ENCODE results near the gene CDHR3. TPM values are rescaled to one million over a fixed set of nuclear protein-coding genes. Genes with fewer than 3 reads are reported as not detected.

Gene CDHR3
- total RNA-seq, 1 donor from 2014 or later, result 1.4 TPM

- no peak for DNase-seq (ENCODE audit: low spot score)
- Histone ChIP-seq H4K20me1 (ENCODE audit: low read depth) (no peaks in the 10 kb centered on the region), H3K36me3 (no peaks in the 10 kb centered on the region), H3K27me3 (no peaks in the 10 kb centered on the region), H3K4me3 (no peak overlapping the region), H3K4me1 (no peaks in the 10 kb centered on the region), H2AFZ (replicated peaks) (no peak overlapping the region), H3K9me3 (ENCODE audit: low read depth) (no peaks in the 10 kb centered on the region), H3K9ac (no peak overlapping the region), H3K79me2 (ENCODE audit: low read depth) (no peaks in the 10 kb centered on the region), H3K4me2 (no peak overlapping the region), H3K27ac (no peak overlapping the region), H3F3A (ENCODE audit: low read depth) (no peaks in the 10 kb centered on the region)
- no peak overlapping the region for H3K4me3 Mint-ChIP-seq
- peaks cover 2% of the 10 kb centered on the region for H3K27me3 Mint-ChIP-seq (ENCODE audit: insufficient read depth, low read depth)
- peaks cover 3% of the 10 kb centered on the region for H3K9me3 Mint-ChIP-seq
- peaks cover 2% of the 10 kb centered on the region for H3K4me1 Mint-ChIP-seq
- H3K36me3 Mint-ChIP-seq, result no peaks in the 10 kb centered on the region
- no peak overlapping the region for H3K27ac Mint-ChIP-seq
- TF ChIP-seq EZH2 (IDR thresholded peaks at IDR 0.05) (no peak), CTCF (IDR thresholded peaks at IDR 0.05) (no peak), EZH2phosphoT487 (IDR thresholded peaks at IDR 0.05) (no peak)
These were observed 45.4 kb upstream of the CDHR3 start for GRCh38 chr7:105917659-105918058.

- no peaks in the 10 kb centered on the region for H3K4me1 Mint-ChIP-seq
- peaks cover 9% of the 10 kb centered on the region for H3K36me3 Mint-ChIP-seq
- Histone ChIP-seq H3K4me2 (no peak overlapping the region), H4K20me1 (ENCODE audit: low read depth) (no peaks in the 10 kb centered on the region), H3K4me3 (no peak overlapping the region), H3K4me1 (no peaks in the 10 kb centered on the region), H3F3A (ENCODE audit: low read depth) (no peaks in the 10 kb centered on the region), H3K36me3 (no peaks in the 10 kb centered on the region), H3K27me3 (no peaks in the 10 kb centered on the region), H3K79me2 (ENCODE audit: low read depth) (no peaks in the 10 kb centered on the region), H3K9ac (no peak overlapping the region), H2AFZ (replicated peaks) (no peak overlapping the region), H3K9me3 (ENCODE audit: low read depth) (no peaks in the 10 kb centered on the region), H3K27ac (no peak overlapping the region)
- peaks cover 2% of the 10 kb centered on the region for H3K27me3 Mint-ChIP-seq (ENCODE audit: insufficient read depth, low read depth)
- no peak overlapping the region for H3K27ac Mint-ChIP-seq
- H3K9me3 Mint-ChIP-seq, result peaks cover 20% of the 10 kb centered on the region
- no peak for TF ChIP-seq EZH2phosphoT487 (IDR thresholded peaks at IDR 0.05)
- no peak for TF ChIP-seq CTCF (IDR thresholded peaks at IDR 0.05)
- TF ChIP-seq EZH2 (IDR thresholded peaks at IDR 0.05), result no peak
- no peak overlapping the region for H3K4me3 Mint-ChIP-seq
- no peak for DNase-seq (ENCODE audit: low spot score)
These were observed 42.3 kb upstream of the CDHR3 start for GRCh38 chr7:105920766-105921165.

- DNase-seq (ENCODE audit: low spot score), result no peak
- Mint-ChIP-seq H3K4me1 (no peaks in the 10 kb centered on the region), H3K4me3 (no peak overlapping the region), H3K9me3 (peaks cover 20% of the 10 kb centered on the region), H3K27ac (no peak overlapping the region), H3K27me3 (ENCODE audit: insufficient read depth, low read depth) (peaks cover 4% of the 10 kb centered on the region), H3K36me3 (peaks cover 9% of the 10 kb centered on the region)
- no peaks in the 10 kb centered on the region for H3F3A ChIP-seq (ENCODE audit: low read depth)
- no peaks in the 10 kb centered on the region for H3K9me3 ChIP-seq (ENCODE audit: low read depth)
- no peaks in the 10 kb centered on the region for H3K79me2 ChIP-seq (ENCODE audit: low read depth)
- H3K4me1 ChIP-seq, result no peaks in the 10 kb centered on the region
- TF ChIP-seq EZH2 (IDR thresholded peaks at IDR 0.05) (no peak), EZH2phosphoT487 (IDR thresholded peaks at IDR 0.05) (no peak)
- no peaks in the 10 kb centered on the region for H3K27me3 ChIP-seq
- no peak overlapping the region for H3K4me3 ChIP-seq
- H3K4me2 ChIP-seq, result no peak overlapping the region
- H4K20me1 ChIP-seq (ENCODE audit: low read depth), result no peaks in the 10 kb centered on the region
- no peak overlapping the region for H3K27ac ChIP-seq
- H3K9ac ChIP-seq, result no peak overlapping the region
- no peaks in the 10 kb centered on the region for H3K36me3 ChIP-seq
- no peak overlapping the region for H2AFZ ChIP-seq (replicated peaks)
These were observed 38.1 kb upstream of the CDHR3 start for GRCh38 chr7:105924945-105925344.

GRCh38 chr7:105926131-105926530 lies 36.9 kb upstream of the CDHR3 start:
- no peak for TF ChIP-seq EZH2phosphoT487 (IDR thresholded peaks at IDR 0.05)
- TF ChIP-seq CTCF (IDR thresholded peaks at IDR 0.05), result no peak
- TF ChIP-seq EZH2 (IDR thresholded peaks at IDR 0.05), result no peak
- H3K4me3 Mint-ChIP-seq, result no peak overlapping the region
- no peaks in the 10 kb centered on the region for H4K20me1 ChIP-seq (ENCODE audit: low read depth)
- H3K27me3 Mint-ChIP-seq (ENCODE audit: insufficient read depth, low read depth), result peaks cover 4% of the 10 kb centered on the region
- H3K9me3 Mint-ChIP-seq, result peaks cover 20% of the 10 kb centered on the region
- H2AFZ ChIP-seq (replicated peaks), result no peak overlapping the region
- H3K36me3 Mint-ChIP-seq, result peaks cover 9% of the 10 kb centered on the region
- no peaks in the 10 kb centered on the region for H3K79me2 ChIP-seq (ENCODE audit: low read depth)
- no peak for DNase-seq (ENCODE audit: low spot score)
- no peak overlapping the region for H3K27ac ChIP-seq
- H3K36me3 ChIP-seq, result no peaks in the 10 kb centered on the region
- H3K4me2 ChIP-seq, result no peak overlapping the region
- H3K4me3 ChIP-seq, result no peak overlapping the region
- no peaks in the 10 kb centered on the region for H3K27me3 ChIP-seq
- H3F3A ChIP-seq (ENCODE audit: low read depth), result no peaks in the 10 kb centered on the region
- no peaks in the 10 kb centered on the region for H3K9me3 ChIP-seq (ENCODE audit: low read depth)
- H3K27ac Mint-ChIP-seq, result no peak overlapping the region
- H3K9ac ChIP-seq, result no peak overlapping the region
- no peaks in the 10 kb centered on the region for H3K4me1 Mint-ChIP-seq
- no peaks in the 10 kb centered on the region for H3K4me1 ChIP-seq

All from neural progenitor cell (in vitro differentiated cells).